ENCODE measurements around the gene PCNT.
"Not testable (repeated sequence)": the region's sequence is repeated elsewhere in the genome, so short reads cannot be mapped to it uniquely, and the experiment has no call there.

Gene PCNT

GRCh38 chr21:46454634-46455390 lies 130.9 kb downstream of the PCNT start:
- DNase-seq (ENCODE audit: low read depth): no peak

- DNase-seq (ENCODE audit: low read depth): no peak
Measured at GRCh38 chr21:46455575-46456385, 131.8 kb downstream of the PCNT start.

GRCh38 chr21:46456750-46457149 lies 132.8 kb downstream of the PCNT start:
- no peak for DNase-seq (ENCODE audit: low read depth)

- no peak for DNase-seq (ENCODE audit: low read depth)
Measured at GRCh38 chr21:46457801-46458314, 133.9 kb downstream of the PCNT start.

GRCh38 chr21:46458315-46459023 lies 134.5 kb downstream of the PCNT start, which contains the start of gene DIP2A:
DIP2A (plus strand) TSS chr21:46458891; CDS start chr21:46459132, 241 bp downstream.
- peak; percentile 94 for DNase-seq (ENCODE audit: low read depth)

GRCh38 chr21:46459024-46459355 lies 135.0 kb downstream of the PCNT start:
- DNase-seq (ENCODE audit: low read depth): no peak

GRCh38 chr21:46459356-46460112 lies 135.6 kb downstream of the PCNT start:
- no peak for DNase-seq (ENCODE audit: low read depth)

GRCh38 chr21:46461909-46462308 lies 138.0 kb downstream of the PCNT start:
- no peak for DNase-seq (ENCODE audit: low read depth)

GRCh38 chr21:46465153-46465552 lies 141.2 kb downstream of the PCNT start:
- DNase-seq (ENCODE audit: low read depth): not testable (repeated sequence)

- DNase-seq (ENCODE audit: low read depth): no peak
Measured at GRCh38 chr21:46465651-46466050, 141.7 kb downstream of the PCNT start.

- no peak for DNase-seq (ENCODE audit: low read depth)
Measured at GRCh38 chr21:46468108-46468774, 144.3 kb downstream of the PCNT start.

- DNase-seq (ENCODE audit: low read depth): no peak
Measured at GRCh38 chr21:46469275-46469674, 145.3 kb downstream of the PCNT start.

GRCh38 chr21:46471514-46471913 lies 147.6 kb downstream of the PCNT start:
- no peak for DNase-seq (ENCODE audit: low read depth)

GRCh38 chr21:46472246-46472645 lies 148.3 kb downstream of the PCNT start:
- DNase-seq (ENCODE audit: low read depth): no peak

- no peak for DNase-seq (ENCODE audit: low read depth)
Measured at GRCh38 chr21:46474382-46474781, 150.4 kb downstream of the PCNT start.

GRCh38 chr21:46475296-46475695 lies 151.3 kb downstream of the PCNT start:
- no peak for DNase-seq (ENCODE audit: low read depth)

GRCh38 chr21:46477765-46478164 lies 153.8 kb downstream of the PCNT start:
- DNase-seq (ENCODE audit: low read depth): no peak

- DNase-seq (ENCODE audit: low read depth): no peak
Measured at GRCh38 chr21:46478910-46479309, 155.0 kb downstream of the PCNT start.

- no peak for DNase-seq (ENCODE audit: low read depth)
Measured at GRCh38 chr21:46480466-46480865, 156.5 kb downstream of the PCNT start.

- DNase-seq (ENCODE audit: low read depth): no peak
Measured at GRCh38 chr21:46482225-46482845, 158.4 kb downstream of the PCNT start.

- DNase-seq (ENCODE audit: low read depth): no peak
Measured at GRCh38 chr21:46482846-46483231, 158.9 kb downstream of the PCNT start.
